Lower lobe of right lung (tissue), 2 donors: ENCODE results near the gene PRKAR2B. TPM values are rescaled to one million over a fixed set of nuclear protein-coding genes. Genes with fewer than 3 reads are reported as not detected.

ENCODE experiments used
- ATAC-seq, 2 donors: fragments of 200-7000 bp; cut with Tn5 transposase; one replicate each; pipeline ENCODE4 v1.9.1; 2020 to 2022; ENCODE audit warnings: mild to moderate bottlenecking in 2 of 2, moderate library complexity in 2 of 2
- DNase-seq: peaks from one replicate; pipeline ENCODE4 v3.0.0-alpha.2; 2020
- H3K27ac ChIP-seq: fragments of 200-600 bp; one replicate; pipeline ENCODE4 v1.8.0; 2022
- H3K27me3 ChIP-seq: fragments of 200-600 bp; one replicate; pipeline ENCODE4 v1.8.0; 2022; ENCODE audit warnings: low read depth
- H3K36me3 ChIP-seq: fragments of 200-600 bp; one replicate; pipeline ENCODE4 v1.8.0; 2022; ENCODE audit warnings: mild to moderate bottlenecking
- H3K4me1 ChIP-seq: fragments of 200-600 bp; one replicate; pipeline ENCODE4 v1.8.0; 2022
- H3K4me3 ChIP-seq: fragments of 200-600 bp; one replicate; pipeline ENCODE4 v1.8.0; 2022; ENCODE audit warnings: mild to moderate bottlenecking
- H3K9me3 ChIP-seq: fragments of 200-600 bp; one replicate; pipeline ENCODE4 v1.8.0; 2022
- CTCF ChIP-seq: fragments of 200-600 bp; IDR thresholded peaks from one replicate; pipeline ENCODE4 v1.8.0; 2022; ENCODE audit warnings: antibody characterized with exemption, mild to moderate bottlenecking
- intact Hi-C: fragments of 100-400 bp; cut with DNase I; formaldehyde crosslinking; loops from one replicate; pipeline ENCODE4 v1.11.0; 2022
- total RNA-seq: library from RNA; stranded (reverse); fragmentation: NEBNext Ultra II Directional; extraction: Animal tissue kit (Norgen Biotek cat#: 25700); gene quantifications from one replicate; pipeline ENCODE4 v1.2.1, GENCODE V29; 2021
- donor health status: DM: no; HTN: yes; CAD: no; lungs with severe emphysema.

The PRKAR2B gene
- total RNA-seq, 1 donor from 2014 or later = 10.3 TPM

DNA sequence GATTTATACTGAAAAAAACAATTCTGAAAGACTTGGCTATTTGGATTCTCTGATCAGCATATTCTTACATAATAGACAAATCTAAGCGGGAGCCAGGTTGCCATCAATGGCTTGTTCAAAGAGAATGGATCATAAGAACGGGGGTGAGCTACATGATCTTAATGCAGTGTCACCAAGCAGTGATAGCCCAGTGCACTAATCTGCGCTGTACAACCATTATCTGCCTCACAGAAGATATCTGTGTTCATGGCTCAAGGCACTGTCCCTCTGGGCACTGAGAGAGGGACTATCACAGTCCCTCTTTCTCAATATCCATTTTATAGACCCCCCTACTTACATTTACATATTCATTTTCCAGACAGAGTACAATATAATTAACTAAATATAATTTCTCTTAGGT, 22.9 kb upstream of the PRKAR2B start:
- DNase-seq = no peak
- Histone ChIP-seq H3K9me3 (no peaks in the 10 kb centered on the region), H3K4me3 (no peak overlapping the region), H3K27me3 (no peaks in the 10 kb centered on the region), H3K36me3 (no peaks in the 10 kb centered on the region), H3K4me1 (no peaks in the 10 kb centered on the region), H3K27ac (no peak overlapping the region)
- no peak for TF ChIP-seq CTCF
- ATAC-seq = no peak
- intact Hi-C loops = no loop called here

GRCh38 chr7:107023522-107024151, 20.9 kb upstream of the PRKAR2B start:
- ATAC-seq = no peak
- H3K27me3 ChIP-seq = no peaks in the 10 kb centered on the region
- no peaks in the 10 kb centered on the region for H3K4me1 ChIP-seq
- no peak for DNase-seq
- intact Hi-C loops = no loop called here
- H3K4me3 ChIP-seq = no peak overlapping the region
- TF ChIP-seq CTCF = no peak
- no peaks in the 10 kb centered on the region for H3K9me3 ChIP-seq
- H3K36me3 ChIP-seq = no peaks in the 10 kb centered on the region
- H3K27ac ChIP-seq = no peak overlapping the region

GRCh38 chr7:107024906-107025305, 19.6 kb upstream of the PRKAR2B start:
- Histone ChIP-seq H3K4me1 (no peaks in the 10 kb centered on the region), H3K36me3 (no peaks in the 10 kb centered on the region), H3K27me3 (no peaks in the 10 kb centered on the region), H3K27ac (no peak overlapping the region), H3K4me3 (no peak overlapping the region), H3K9me3 (no peaks in the 10 kb centered on the region)
- ATAC-seq = no peak
- intact Hi-C loops = no loop called here
- no peak for DNase-seq
- TF ChIP-seq CTCF = no peak

DNA sequence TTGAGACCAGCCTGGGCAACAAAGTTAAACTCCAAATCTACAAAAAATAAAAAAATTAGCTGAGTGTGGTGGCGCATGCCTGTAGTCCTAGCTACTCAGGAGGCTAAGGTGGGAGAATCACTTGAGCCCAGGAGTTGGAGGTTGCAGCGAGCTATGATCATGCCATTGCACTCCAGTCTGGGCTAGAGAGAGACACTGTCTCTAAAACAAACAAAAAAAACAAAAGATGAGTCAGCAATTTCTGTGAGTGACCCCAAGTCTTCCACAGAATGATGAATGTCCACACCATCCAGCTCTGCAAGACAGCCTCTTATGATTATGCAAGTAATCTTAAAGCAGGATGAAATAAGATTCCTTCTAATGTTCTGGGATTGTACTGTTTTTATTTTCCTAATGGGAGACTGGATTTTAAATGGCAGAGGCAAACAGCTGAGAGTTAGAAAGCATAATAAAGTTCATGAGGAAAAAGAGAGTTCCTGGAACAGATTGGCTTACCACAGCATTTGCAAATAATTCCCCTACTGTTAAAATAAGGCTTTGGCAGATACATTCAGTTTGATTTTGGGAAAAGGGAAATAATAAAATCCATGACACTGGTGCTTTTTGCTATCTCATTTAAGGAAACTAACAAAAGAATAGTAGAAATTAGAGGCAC, 18.9 kb upstream of the PRKAR2B start:
- Histone ChIP-seq H3K4me1 (no peaks in the 10 kb centered on the region), H3K27me3 (no peaks in the 10 kb centered on the region), H3K9me3 (no peaks in the 10 kb centered on the region), H3K36me3 (no peaks in the 10 kb centered on the region), H3K27ac (no peak overlapping the region), H3K4me3 (no peak overlapping the region)
- DNase-seq (no peak), ATAC-seq (no peak)
- intact Hi-C loops = no loop called here
- no peak for TF ChIP-seq CTCF

GRCh38 chr7:107026166-107026565, 18.3 kb upstream of the PRKAR2B start:
- H3K4me3 ChIP-seq = no peak overlapping the region
- no peak for ATAC-seq
- no peaks in the 10 kb centered on the region for H3K4me1 ChIP-seq
- H3K9me3 ChIP-seq = no peaks in the 10 kb centered on the region
- no peaks in the 10 kb centered on the region for H3K27me3 ChIP-seq
- intact Hi-C loops = no loop called here
- DNase-seq = no peak
- no peak for TF ChIP-seq CTCF
- no peaks in the 10 kb centered on the region for H3K36me3 ChIP-seq
- no peak overlapping the region for H3K27ac ChIP-seq
